Heart right ventricle (tissue), 16 donors: Measurements from ENCODE around the gene ITGAE. TPM values are rescaled to one million over a fixed set of nuclear protein-coding genes. Genes with fewer than 3 reads are reported as not detected.

ENCODE experiments used
- ATAC-seq, 8 donors: fragments of 200-7000 bp; cut with Tn5 transposase; one replicate each; pipeline ENCODE4 v1.9.1; 2020; ENCODE audit warnings: mild to moderate bottlenecking in 8 of 8, moderate library complexity in 8 of 8, moderate number of reproducible peaks in 1 of 8
- DNase-seq, 2 donors: peaks; one replicate each; pipeline ENCODE4 v3.0.0-alpha.2; 2020
- H3K27ac ChIP-seq, 10 donors: fragments of 200-600 bp; sonication (generic) in 2 of 10; one replicate each; pipeline versions ENCODE4 v1.5.0 to v1.8.0; 2020 to 2022; ENCODE audit warnings: mild to moderate bottlenecking in 3 of 10
- H3K27me3 ChIP-seq, 7 donors: fragments of 200-600 bp; one replicate each; pipeline ENCODE4 v1.8.0; 2021 to 2022; ENCODE audit warnings: mild to moderate bottlenecking in 2 of 7
- H3K36me3 ChIP-seq, 9 donors: fragments of 200-600 bp; sonication (generic) in 1 of 9; one replicate each; pipeline versions ENCODE4 v1.5.0 to v1.8.0; 2020 to 2022; ENCODE audit warnings: mild to moderate bottlenecking in 2 of 9
- H3K4me1 ChIP-seq, 9 donors: fragments of 200-600 bp; sonication (generic) in 1 of 9; one replicate each; pipeline versions ENCODE4 v1.5.0 to v1.8.0; 2020 to 2022; ENCODE audit warnings: mild to moderate bottlenecking in 4 of 9
- H3K4me3 ChIP-seq, 10 donors: fragments of 200-600 bp; sonication (generic) in 2 of 10; one replicate each; pipeline versions ENCODE4 v1.5.0 to v1.8.0; 2020 to 2022; ENCODE audit warnings: mild to moderate bottlenecking in 7 of 10, moderate library complexity in 2 of 10
- H3K9me3 ChIP-seq, 11 donors: fragments of 200-600 bp in 10 of 11; sonication (generic) in 2 of 11; one replicate each; pipeline versions ENCODE4 v1.5.0 to v1.8.0; 2013 to 2022; ENCODE audit warnings: mild to moderate bottlenecking in 2 of 11, control low read depth in 1 of 11, moderate library complexity in 1 of 11
- CTCF ChIP-seq, 9 donors: fragments of 200-600 bp; sonication (generic) in 2 of 9; IDR thresholded peaks; one replicate each; pipeline versions ENCODE4 v1.5.0 to v1.8.0; 2021 to 2022; ENCODE audit warnings: antibody characterized with exemption in 9 of 9, mild to moderate bottlenecking in 5 of 9, moderate library complexity in 1 of 9
- WGBS, 2 donors: extraction: QIAGEN DNeasy Blood & Tissue Kit; methylation state at CpG; one replicate each; pipeline ENCODE4 v1.1.7; 2013; ENCODE audit warnings: inconsistent platforms in 1 of 2; 5-methylcytosine and 5-hydroxymethylcytosine counted together
- intact Hi-C, 10 donors: fragments of 100-400 bp; cut with DNase I; formaldehyde crosslinking; loops; one replicate each; pipeline versions ENCODE4 v1.11.1 to v1.14.2; 2022
- polyA plus RNA-seq, 2 donors: library from polyadenylated mRNA; stranded (reverse); fragments of 200-250 nt; gene quantifications; one replicate each; pipeline ENCODE4 v1.2.3, GENCODE V29; 2013
- total RNA-seq, 10 donors: library from RNA; stranded (reverse); fragmentation: NEBNext Ultra II Directional in 3 of 10; extraction: Animal tissue kit (Norgen Biotek cat#: 25700) in 3 of 10; gene quantifications; one replicate each; pipeline versions ENCODE4 v1.2.1 to v1.2.4, GENCODE V29; 2021 to 2023
- donor health status: Arrhythmogenic right ventricular cardiomyopathy.
- donor health status: ischemic (EF 13 %, LVEDD 7.1; RV severe dilation, severe dysfunction).
- donor health status: healthy with polysubstance abuse.
- donor health status: DM: no; HTN: yes; CAD: no.
- donor health status: DM: no; HTN: no; CAD: no.
- donor health status: ischemic (EF 25% LVEDD 6.9; RV normal size, moderate dysfunction).
- donor health status: ischemic (EF 25% LVEDD 5.7; RV mildly dilated, moderate dysfunction).
- donor health status: healthy.
- donor health status: DM: yes; HTN: yes; CAD: no.
- donor health status: Ischemic cardiomyopathy.
- donor health status: ischemic (EF 35%, LVEDD 5.7; RV mildly dilated, moderate dysfunction).
- donor health status: nonischemic (EF 11% LVEDD 7.7; RV severe dilation, severe dysfunction).
- donor health status: DM: yes; HTN: yes; CAD: no.
- donor health status: PGD.
- donor health status: ischemic (EF 29% LVEDD 5.4; RV normal size, mild dysfunction).
- donor health status: nonischemic (EF 23%, LVEDD 6.1; RV moderate dilation, normal function).

Gene ITGAE
- total and polyA plus RNA-seq, 12 donors, result 14.0 to 35.4 (median 16.8) TPM

- Histone ChIP-seq H3K27me3 (no peaks in the 10 kb centered on the region), H3K4me3 (no peak overlapping the region), H3K4me1 (peaks cover 10 to 22% (median 19%) of the 10 kb centered on the region in 9 donors), H3K36me3 (no peaks in the 10 kb centered on the region), H3K27ac (no peak overlapping the region), H3K9me3 (no peaks in the 10 kb centered on the region)
- no peak for ATAC-seq
- no peak for TF ChIP-seq CTCF (IDR thresholded peaks at IDR 0.05)
- intact Hi-C loops, result no loop called here
- WGBS, 2 donors, result 63 to 75% methylated on average over 2 of the region's 2 CpGs
- DNase-seq, result no peak
These were observed 73.9 kb downstream of the ITGAE start for GRCh38 chr17:3727041-3727440.

GRCh38 chr17:3724378-3725077 is 76.5 kb downstream of the ITGAE start:
- intact Hi-C loops, result no loop called here

GRCh38 chr17:3723556-3724377 is 77.2 kb downstream of the ITGAE start, which contains the start of gene HASPIN:
TSS of gene HASPIN (plus strand) at chr17:3723903. CDS start at chr17:3723936, 33 bp downstream.
- H3K4me3 ChIP-seq, result peak within 1 kb of the TSS; percentile 62 to 92 (median 72)
- peak; percentile 90 to 94 for DNase-seq
- intact Hi-C loops, result loop anchor here in 1 of 10 donors (2.0 kb wide), 1 partner anchor 29 kb away; no protein-coding TSS in a partner anchor
- peaks cover 0 to 24% (median 0%) of the 10 kb centered on the region in 9 donors for H3K36me3 ChIP-seq
- H3K4me1 ChIP-seq, result peaks cover 10 to 49% (median 30%) of the 10 kb centered on the region in 9 donors
- 0% methylated on average over 85 to 98 of the region's 98 CpGs for WGBS, 2 donors
- no peaks in the 10 kb centered on the region for H3K27me3 ChIP-seq
- peak within 1 kb of the TSS; percentile 42 to 97 (median 88) for H3K27ac ChIP-seq
- peak; percentile 94 to 98 (median 96) for ATAC-seq
- TF ChIP-seq CTCF (IDR thresholded peaks at IDR 0.05), result peak in 5 of 9 donors; percentile 21 to 36 (median 33)
- H3K9me3 ChIP-seq, result no peaks in the 10 kb centered on the region

More at GRCh38 chr17:3724378-3725077, 76.5 kb downstream of the ITGAE start:
- Histone ChIP-seq H3K27ac (peak overlapping the region in 2 of 10 donors; percentile 87 to 97), H3K4me1 (peaks cover 10 to 42% (median 29%) of the 10 kb centered on the region in 9 donors), H3K27me3 (no peaks in the 10 kb centered on the region), H3K4me3 (peak overlapping the region; percentile 62 to 92 (median 72)), H3K9me3 (no peaks in the 10 kb centered on the region), H3K36me3 (peaks cover 0 to 16% (median 0%) of the 10 kb centered on the region in 9 donors)
- TF ChIP-seq CTCF (IDR thresholded peaks at IDR 0.05), result no peak
- DNase-seq, result no peak
- WGBS, 2 donors, result 16 to 17% methylated on average over 27 of the region's 27 CpGs
- no peak for ATAC-seq

- 1% methylated on average over 13 of the region's 13 CpGs for WGBS, 2 donors
- peak overlapping the region; percentile 62 to 92 (median 72) for H3K4me3 ChIP-seq
- H3K27ac ChIP-seq, result peak overlapping the region; percentile 42 to 97 (median 88)
- peak in 2 of 8 donors; percentile 16 to 60 for ATAC-seq
- H3K36me3 ChIP-seq, result peaks cover 0 to 29% (median 0%) of the 10 kb centered on the region in 9 donors
- H3K27me3 ChIP-seq, result no peaks in the 10 kb centered on the region
- H3K4me1 ChIP-seq, result peaks cover 10 to 55% (median 30%) of the 10 kb centered on the region in 9 donors
- no peaks in the 10 kb centered on the region for H3K9me3 ChIP-seq
- DNase-seq, result no peak
- no peak for TF ChIP-seq CTCF (IDR thresholded peaks at IDR 0.05)
- intact Hi-C loops, result loop anchor here in 1 of 10 donors (2.0 kb wide), 1 partner anchor 28 kb away; no protein-coding TSS in a partner anchor
These were observed 77.8 kb downstream of the ITGAE start for GRCh38 chr17:3723188-3723555.
